SW 1271 (cell line): ENCODE data around the gene ACOX1.
"Not testable (repeated sequence)": the region's sequence is repeated elsewhere in the genome, so short reads cannot be mapped to it uniquely, and the experiment has no call there.

Experiments
- DNase-seq, 2 experiments: peaks; one replicate each; lab custom pipeline; 2025; lab: John Stamatoyannopoulos, UW

Gene ACOX1

GRCh38 chr17:75981019-75981615, 2.2 kb upstream of the ACOX1 start:
- DNase-seq, result no peak

GRCh38 chr17:75980188-75981018, 1.4 kb upstream of the ACOX1 start:
- DNase-seq, result no peak

- no peak for DNase-seq
Measured at GRCh38 chr17:75979705-75980187, 780 bp upstream of the ACOX1 start.

GRCh38 chr17:75976175-75976848, 2.7 kb downstream of the ACOX1 start:
- no peak for DNase-seq

- no peak for DNase-seq
Measured at GRCh38 chr17:75975757-75976174, 3.2 kb downstream of the ACOX1 start.

- not testable (repeated sequence) for DNase-seq
Measured at GRCh38 chr17:75975187-75975586, 3.8 kb downstream of the ACOX1 start.

GRCh38 chr17:75970626-75971025, 8.3 kb downstream of the ACOX1 start:
- DNase-seq, result no peak

- DNase-seq, result no peak
Measured at GRCh38 chr17:75970011-75970523, 8.9 kb downstream of the ACOX1 start.

- not testable (repeated sequence) for DNase-seq
Measured at GRCh38 chr17:75969044-75969443, 9.9 kb downstream of the ACOX1 start.

GRCh38 chr17:75965468-75965867, 13.5 kb downstream of the ACOX1 start:
- DNase-seq, result no peak

- no peak for DNase-seq
Measured at GRCh38 chr17:75959839-75960511, 19.0 kb downstream of the ACOX1 start.

GRCh38 chr17:75959051-75959838, 19.7 kb downstream of the ACOX1 start:
- DNase-seq, result no peak

- DNase-seq, result no peak
Measured at GRCh38 chr17:75950855-75951554, 28.0 kb downstream of the ACOX1 start.

- DNase-seq, result no peak
Measured at GRCh38 chr17:75950421-75950820, 28.5 kb downstream of the ACOX1 start.

- no peak for DNase-seq
Measured at GRCh38 chr17:75945211-75945610, 33.8 kb downstream of the ACOX1 start.

GRCh38 chr17:75943491-75943890, 35.5 kb downstream of the ACOX1 start:
- DNase-seq, result no peak

- no peak for DNase-seq
Measured at GRCh38 chr17:75942473-75942872, 36.5 kb downstream of the ACOX1 start.

- DNase-seq, result no peak
Measured at GRCh38 chr17:75941442-75941819, 37.5 kb downstream of the ACOX1 start.

GRCh38 chr17:75940727-75941441, 38.1 kb downstream of the ACOX1 start, which contains the start of gene FBF1:
Gene FBF1 (minus strand): TSS chr17:75941042. CDS start chr17:75938149, 2,893 bp downstream.
- DNase-seq, result peak; percentile 79 to 92

- no peak for DNase-seq
Measured at GRCh38 chr17:75937652-75938051, 41.3 kb downstream of the ACOX1 start.
